Measurements from ENCODE around the gene ZNF689.

ZNF689 gene

GRCh38 chr16:30656974-30657865 is 47.0 kb upstream of the ZNF689 start (continued):
- TF ChIP-seq ZNF404 (tag by site-specific recombination; IDR thresholded peaks at IDR 0.05) (no peak), ZNF792 (tag by site-specific recombination; IDR thresholded peaks at IDR 0.05) (no peak), ZSCAN30 (tag by site-specific recombination; IDR thresholded peaks at IDR 0.05) (no peak), ELK4 (IDR thresholded peaks at IDR 0.05; ENCODE audit: borderline replicate concordance, low read depth, low read length) (no peak), FEZF1 (tag by site-specific recombination; IDR thresholded peaks at IDR 0.05) (no peak), MEIS1 (CRISPR knock-in tag; IDR thresholded peaks at IDR 0.05; ENCODE audit: borderline replicate concordance) (peak; percentile 47; the same call in 1 of the 2 replicates), GLI4 (tag by site-specific recombination; IDR thresholded peaks at IDR 0.05) (no peak), ZNF335 (tag by site-specific recombination; conservative IDR thresholded peaks at IDR 0.05) (peak; percentile 68), ZNF747 (tag by site-specific recombination; IDR thresholded peaks at IDR 0.05) (no peak), PRDM6 (tag by site-specific recombination; IDR thresholded peaks at IDR 0.05) (no peak), RBAK (tag by site-specific recombination; IDR thresholded peaks at IDR 0.05) (no peak), HIC1 (tag by site-specific recombination; IDR thresholded peaks at IDR 0.05) (no peak), PRDM10 (tag by site-specific recombination; IDR thresholded peaks at IDR 0.05) (peak; percentile 64), SCRT1 (tag by site-specific recombination; IDR thresholded peaks at IDR 0.05; ENCODE audit: borderline replicate concordance) (no peak), ZNF585B (tag by site-specific recombination; IDR thresholded peaks at IDR 0.05) (no peak), KLF10 (tag by site-specific recombination; IDR thresholded peaks at IDR 0.05) (no peak), ZNF2 (tag by site-specific recombination; IDR thresholded peaks at IDR 0.05) (0 out of 2 replicates have a peak, but pooled peaks have one; percentile 74), INSM2 (tag by site-specific recombination; IDR thresholded peaks at IDR 0.05) (no peak), ZBTB8A (tag by site-specific recombination; IDR thresholded peaks at IDR 0.05) (peak; percentile 55), ZNF610 (tag by site-specific recombination; IDR thresholded peaks at IDR 0.05; ENCODE audit: borderline replicate concordance) (no peak), ZNF132 (tag by site-specific recombination; IDR thresholded peaks at IDR 0.05; ENCODE audit: borderline replicate concordance) (no peak), SALL2 (tag by site-specific recombination; IDR thresholded peaks at IDR 0.05; ENCODE audit: borderline replicate concordance) (no peak), ZNF580 (tag by site-specific recombination; IDR thresholded peaks at IDR 0.05) (no peak), ZNF600 (tag by site-specific recombination; IDR thresholded peaks at IDR 0.05) (peak; percentile 92), ZNF19 (tag by site-specific recombination; IDR thresholded peaks at IDR 0.05; ENCODE audit: low read depth) (no peak; the same call in 1 of the 2 replicates), ZNF133 (tag by site-specific recombination; IDR thresholded peaks at IDR 0.05) (no peak), ZEB2 (tag by site-specific recombination; IDR thresholded peaks at IDR 0.05) (peak; percentile 31; the same call in 1 of the 2 replicates), ZBTB20 (tag by site-specific recombination; IDR thresholded peaks at IDR 0.05) (peak; percentile 58; the same call in 1 of the 2 replicates), ZBTB48 (tag by site-specific recombination; IDR thresholded peaks at IDR 0.05) (peak; percentile 52; the same call in 1 of the 2 replicates)

All from HEK293 (cell line).